HG03439 (cell line): ENCODE data around the gene ZNF750.
"Not testable (repeated sequence)": the region's sequence is repeated elsewhere in the genome, so short reads cannot be mapped to it uniquely, and the experiment has no call there.

Source experiments
- ATAC-seq: cut with Tn5 transposase; IDR thresholded peaks from one replicate; pipeline ENCODE4 v1.9.1; 2021; ENCODE audit warnings: mild to moderate bottlenecking, moderate library complexity; ENCODE audit not compliant: unreplicated experiment

ZNF750 gene

GRCh38 chr17:82798752-82799151, 41.1 kb downstream of the ZNF750 start:
- no peak for ATAC-seq

GRCh38 chr17:82797061-82797460, 42.8 kb downstream of the ZNF750 start:
- ATAC-seq: no peak

GRCh38 chr17:82795615-82796014, 44.2 kb downstream of the ZNF750 start:
- no peak for ATAC-seq

GRCh38 chr17:82794781-82795482, 44.9 kb downstream of the ZNF750 start:
- ATAC-seq: no peak

- ATAC-seq: no peak
Measured at GRCh38 chr17:82793974-82794630, 45.7 kb downstream of the ZNF750 start.

- no peak for ATAC-seq
Measured at GRCh38 chr17:82791532-82791931, 48.3 kb downstream of the ZNF750 start.

GRCh38 chr17:82790391-82790790, 49.4 kb downstream of the ZNF750 start:
- ATAC-seq: no peak

GRCh38 chr17:82789806-82790205, 50.0 kb downstream of the ZNF750 start:
- ATAC-seq: no peak

GRCh38 chr17:82789051-82789592, 50.7 kb downstream of the ZNF750 start:
- ATAC-seq: no peak

GRCh38 chr17:82788206-82789001, 51.4 kb downstream of the ZNF750 start:
- no peak for ATAC-seq

- ATAC-seq: no peak
Measured at GRCh38 chr17:82787081-82787848, 52.6 kb downstream of the ZNF750 start.

GRCh38 chr17:82786427-82786826, 53.4 kb downstream of the ZNF750 start:
- no peak for ATAC-seq

- ATAC-seq: not testable (repeated sequence)
Measured at GRCh38 chr17:82785581-82785980, 54.2 kb downstream of the ZNF750 start.

- no peak for ATAC-seq
Measured at GRCh38 chr17:82783498-82783897, 56.3 kb downstream of the ZNF750 start.

GRCh38 chr17:82782657-82783207, 57.1 kb downstream of the ZNF750 start:
- ATAC-seq: no peak

- no peak for ATAC-seq
Measured at GRCh38 chr17:82781894-82782274, 57.9 kb downstream of the ZNF750 start.

- ATAC-seq: no peak
Measured at GRCh38 chr17:82780971-82781893, 58.6 kb downstream of the ZNF750 start.

GRCh38 chr17:82780195-82780594, 59.6 kb downstream of the ZNF750 start:
- ATAC-seq: no peak

GRCh38 chr17:82779541-82779940, 60.3 kb downstream of the ZNF750 start:
- no peak for ATAC-seq
